DND-41 (cell line): ENCODE measurements around the gene SERINC2.

ENCODE experiments used
- CTCF ChIP-seq: IDR thresholded peaks from 2 replicates; pipeline ENCODE4 v1.5.1; 2012; ENCODE audit warnings: borderline replicate concordance, low read length, moderate library complexity, mild to moderate bottlenecking; ENCODE audit not compliant: poor library complexity, severe bottlenecking; ENCODE audit errors: extremely low read depth
- EZH2 ChIP-seq: IDR thresholded peaks from 3 replicates; pipeline ENCODE4 v1.6.1; 2012; ENCODE audit warnings: borderline replicate concordance, low read depth, mild to moderate bottlenecking, moderate library complexity, low read length, inconsistent platforms; ENCODE audit not compliant: severe bottlenecking

GRCh38 chr1:31380181-31380580, 32.8 kb upstream of the SERINC2 start:
- TF ChIP-seq CTCF (no peak), EZH2 (no peak)
